IPS-11a (cell line): ENCODE data around the gene TXNDC5.

Experiments
- H3K4me3 ChIP-seq: one replicate; pipeline ENCODE4 v1.5.1; 2013; ENCODE audit warnings: low read depth, low read length, control low read depth

The TXNDC5 gene

DNA sequence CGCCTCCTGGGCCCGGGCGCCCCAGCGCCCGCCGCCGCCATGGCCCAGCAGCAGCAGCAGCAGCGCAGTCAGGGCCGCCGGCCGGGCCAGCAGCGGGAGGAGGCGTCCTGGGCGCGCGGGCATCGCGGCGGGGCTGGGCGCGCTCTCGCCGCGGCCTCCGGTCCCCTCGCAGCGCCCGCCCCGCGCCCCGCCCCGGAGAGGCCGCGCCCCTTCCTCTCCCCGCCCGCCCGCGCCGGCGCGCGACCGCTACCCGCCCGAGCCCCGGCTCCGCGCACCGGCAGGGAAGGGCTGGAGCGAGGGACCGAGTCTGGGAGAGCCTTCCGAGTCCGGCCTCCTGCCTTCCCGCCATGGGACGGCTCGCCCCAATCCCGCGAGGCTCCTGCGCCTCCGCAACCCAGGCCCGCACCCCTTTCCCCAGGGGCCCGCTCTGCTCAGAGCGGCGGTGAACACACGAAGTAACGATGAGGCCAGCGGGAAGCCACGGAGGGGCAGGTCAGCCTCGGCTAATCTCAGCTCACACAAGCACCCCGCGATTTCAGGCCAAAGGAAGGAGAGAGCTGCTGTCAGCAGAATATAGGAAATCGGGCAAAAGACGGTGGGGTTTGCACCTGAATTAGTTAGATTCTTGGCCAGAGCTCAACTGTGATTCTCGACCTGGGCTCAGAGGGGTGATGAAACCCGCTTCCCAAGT is at the start of gene TXNDC5:
TSS of gene TXNDC5 (minus strand) at position 135 of the 691 bp plus-strand sequence. CDS start at position 123, 12 bp downstream.
- H3K4me3 ChIP-seq, result peak within 1 kb of the TSS; percentile 79

DNA sequence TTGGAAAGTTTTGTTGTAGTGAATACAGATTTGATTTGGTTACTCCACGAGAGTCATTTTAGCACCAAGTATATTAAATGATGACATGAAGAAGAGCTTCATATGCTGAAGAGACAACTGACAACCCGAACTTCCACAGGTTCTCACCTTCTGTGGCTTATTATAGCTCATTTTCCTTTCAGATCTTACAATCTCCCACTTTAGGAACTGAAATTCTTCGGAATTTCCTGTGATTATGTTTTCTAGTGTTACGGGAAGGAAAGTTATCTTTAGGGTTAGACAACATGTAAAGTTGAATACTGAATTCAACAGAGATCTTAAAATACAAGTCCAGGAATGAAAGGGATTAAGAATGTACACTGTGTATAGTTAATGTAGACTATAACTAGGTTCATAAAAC is 49.6 kb upstream of the TXNDC5 start:
- no peak overlapping the region for H3K4me3 ChIP-seq

DNA sequence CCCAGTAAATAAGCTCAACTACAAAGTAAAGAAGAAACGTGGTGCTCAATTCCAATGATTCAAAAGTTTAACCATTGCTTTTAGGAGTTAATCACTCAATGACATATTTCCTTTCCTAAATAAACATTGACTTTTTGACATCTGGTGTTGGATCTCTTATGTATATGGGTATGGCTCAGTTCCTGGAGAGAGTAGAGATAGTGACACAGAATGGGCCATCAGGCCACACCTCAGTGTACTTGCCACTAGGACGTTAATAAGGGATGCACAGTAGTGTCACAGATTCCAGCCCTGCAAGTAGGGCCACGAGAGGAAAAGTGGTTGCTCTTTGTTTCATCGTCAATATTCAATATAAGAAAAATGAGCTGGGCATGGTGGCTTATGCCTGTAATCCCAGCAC is 48.9 kb upstream of the TXNDC5 start:
- no peak overlapping the region for H3K4me3 ChIP-seq

DNA sequence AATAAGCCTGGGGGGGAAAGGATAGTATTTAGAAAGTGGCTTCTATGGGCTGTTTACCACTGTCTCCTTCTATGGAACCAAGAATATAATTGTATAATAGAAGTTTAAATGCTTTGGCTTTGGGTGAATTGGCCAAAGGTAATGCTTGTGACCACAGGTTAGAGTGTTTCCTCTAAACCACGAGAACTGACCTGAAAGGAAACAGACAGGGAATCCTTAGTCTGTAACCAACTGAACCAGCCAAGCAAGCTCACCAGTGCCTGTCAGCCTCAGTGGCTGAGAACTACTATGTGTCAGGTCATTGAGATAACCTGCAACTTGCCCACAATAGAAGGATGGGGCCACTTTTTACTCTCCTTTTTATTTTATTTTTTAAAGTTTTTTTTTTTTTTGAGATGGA is 47.9 kb upstream of the TXNDC5 start:
- H3K4me3 ChIP-seq, result no peak overlapping the region

DNA sequence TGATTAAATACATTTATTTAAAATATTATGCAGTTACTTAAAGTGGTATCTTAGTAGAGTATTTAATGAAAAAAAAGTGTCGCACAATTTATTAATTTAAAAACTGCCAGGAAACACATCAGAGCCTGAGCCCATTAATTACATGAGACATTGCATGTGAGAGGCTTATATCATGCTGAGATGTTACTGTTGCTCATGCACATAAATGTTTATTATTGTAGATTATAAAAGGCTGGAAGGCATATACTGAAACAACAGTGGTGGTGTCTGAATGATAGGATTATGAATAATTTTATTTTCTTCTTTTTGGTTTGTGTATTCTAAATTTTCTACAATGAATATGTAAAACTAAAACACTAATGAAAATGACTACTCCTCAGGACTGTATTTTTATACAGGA is 45.7 kb upstream of the TXNDC5 start:
- no peak overlapping the region for H3K4me3 ChIP-seq

DNA sequence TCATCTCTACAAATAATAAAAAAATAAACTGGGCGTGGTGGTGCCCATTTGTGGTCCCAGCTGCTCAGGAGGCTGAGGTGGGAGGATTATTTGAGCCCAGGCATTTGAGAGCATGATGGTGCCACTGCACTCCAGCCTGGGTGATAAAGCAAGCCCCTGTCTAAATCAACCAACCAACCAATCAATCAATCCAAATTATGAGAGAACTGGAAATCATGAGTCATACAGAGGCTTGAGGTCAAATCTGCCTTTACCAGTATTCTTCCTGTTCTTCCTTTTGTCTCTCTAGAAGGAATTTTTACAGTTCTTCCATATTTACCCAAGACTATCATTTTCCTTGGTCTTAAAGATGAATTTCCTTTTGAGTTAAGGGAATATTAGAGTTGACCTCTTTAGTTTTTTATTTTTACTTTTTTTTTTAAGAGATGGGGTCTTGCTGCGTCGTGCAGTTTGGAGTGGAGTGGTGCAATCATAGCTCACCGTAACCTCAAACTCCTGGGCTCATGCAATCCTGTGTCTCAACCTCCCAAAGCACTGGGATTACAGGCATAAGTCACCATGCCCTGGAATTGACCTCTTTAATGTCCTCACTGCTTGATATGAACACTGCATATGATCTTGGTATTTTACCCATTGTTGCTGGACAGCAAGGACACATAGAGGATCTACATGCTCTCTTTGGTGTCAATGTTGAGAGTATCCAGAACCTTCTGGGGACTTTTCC is 44.1 kb upstream of the TXNDC5 start:
- H3K4me3 ChIP-seq, result no peak overlapping the region

DNA sequence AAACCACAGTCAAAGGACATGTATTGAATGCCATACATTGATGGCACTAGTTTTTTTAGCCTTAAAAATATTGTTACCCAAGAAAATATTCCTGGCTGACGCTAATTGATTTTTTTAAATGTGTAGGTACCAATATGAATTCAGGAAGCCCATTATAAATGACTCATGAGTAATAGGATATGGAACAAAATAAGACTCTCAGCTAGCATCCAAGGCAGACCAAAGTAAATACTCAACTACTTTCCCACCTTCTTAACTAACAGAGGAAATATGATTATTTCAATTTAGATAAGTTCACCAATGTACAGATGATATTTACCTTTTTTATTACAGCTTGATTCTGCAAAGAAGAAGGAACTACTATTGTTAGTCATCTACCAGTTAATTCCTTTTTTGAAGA is 43.2 kb upstream of the TXNDC5 start:
- H3K4me3 ChIP-seq, result no peak overlapping the region

DNA sequence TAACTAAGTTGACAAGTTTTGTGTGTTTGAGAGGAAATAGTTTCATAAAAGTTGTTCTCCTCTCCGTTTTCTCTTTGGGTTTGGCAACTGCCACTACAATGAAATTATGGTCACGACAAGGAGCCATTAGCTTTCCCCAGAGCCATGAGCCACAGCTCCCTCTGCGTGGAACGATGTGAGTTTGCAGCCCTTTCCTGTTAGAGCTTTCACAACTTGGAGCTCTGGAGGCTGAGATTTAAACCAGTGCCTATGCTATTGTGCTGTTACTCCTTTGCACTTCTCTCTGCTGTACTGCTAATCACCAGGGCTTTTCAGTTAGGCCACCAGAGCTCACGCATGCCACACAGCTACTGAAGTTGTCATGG is 29.3 kb upstream of the TXNDC5 start:
- H3K4me3 ChIP-seq, result no peak overlapping the region

DNA sequence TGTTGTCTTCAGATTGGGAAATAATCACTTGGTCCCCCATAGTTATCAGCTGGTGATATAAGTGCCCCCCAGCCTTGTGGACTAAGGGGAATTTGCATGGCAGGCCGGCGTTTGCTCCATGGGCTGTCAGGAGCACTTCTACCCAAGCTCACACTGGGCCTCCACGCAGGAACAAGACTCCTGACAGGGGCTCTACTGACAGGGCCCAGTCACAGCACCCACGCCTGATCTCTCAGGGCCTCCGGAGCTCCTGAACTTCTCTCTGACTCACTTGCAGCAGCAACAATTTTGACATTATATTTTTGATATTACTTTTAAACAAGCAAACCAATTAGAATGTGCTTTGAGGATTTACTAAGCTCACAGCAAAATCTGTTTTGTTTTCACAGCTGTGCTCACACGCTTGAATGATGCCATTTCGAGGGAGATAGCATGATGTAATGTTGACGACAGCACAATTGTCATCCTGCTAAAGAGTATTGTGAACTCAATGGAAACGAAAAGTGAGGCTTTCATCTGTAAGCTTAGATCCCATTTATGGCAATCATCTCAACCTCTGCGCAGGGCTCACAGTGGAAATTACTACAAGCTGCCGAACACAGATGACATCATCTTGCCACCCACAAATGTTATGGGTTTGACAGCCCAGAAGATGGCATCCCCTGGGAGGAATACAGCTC is 28.7 kb upstream of the TXNDC5 start:
- no peak overlapping the region for H3K4me3 ChIP-seq

DNA sequence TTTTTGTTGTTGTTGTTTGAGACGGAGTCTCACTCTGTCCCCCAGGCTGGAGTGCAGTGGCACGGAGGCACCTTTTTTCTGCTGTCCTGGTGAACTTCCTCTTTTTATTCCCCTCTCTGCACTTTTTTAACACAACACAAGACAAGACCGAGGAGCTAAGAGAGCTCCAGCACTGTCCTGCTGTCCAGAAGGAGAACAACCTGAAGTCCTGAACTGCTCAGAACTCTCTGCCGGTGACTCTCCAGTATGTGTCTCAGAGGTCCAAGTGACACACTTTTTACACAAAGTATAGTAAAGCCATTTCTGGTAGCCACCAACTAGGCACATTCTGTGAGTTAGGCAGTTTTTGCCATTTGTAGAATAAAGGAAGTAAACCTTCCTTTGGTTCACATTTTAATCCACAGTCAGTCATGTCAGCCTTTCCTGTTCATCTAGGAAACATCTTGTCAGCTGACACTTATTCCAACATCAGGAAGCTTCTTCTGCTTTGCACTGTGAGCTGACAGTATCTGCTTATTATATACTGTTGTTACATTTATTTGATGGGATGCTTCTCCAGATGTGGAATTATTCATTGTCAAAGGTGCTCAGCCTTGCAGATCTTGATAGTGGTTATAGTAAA is 28.1 kb upstream of the TXNDC5 start:
- no peak overlapping the region for H3K4me3 ChIP-seq

DNA sequence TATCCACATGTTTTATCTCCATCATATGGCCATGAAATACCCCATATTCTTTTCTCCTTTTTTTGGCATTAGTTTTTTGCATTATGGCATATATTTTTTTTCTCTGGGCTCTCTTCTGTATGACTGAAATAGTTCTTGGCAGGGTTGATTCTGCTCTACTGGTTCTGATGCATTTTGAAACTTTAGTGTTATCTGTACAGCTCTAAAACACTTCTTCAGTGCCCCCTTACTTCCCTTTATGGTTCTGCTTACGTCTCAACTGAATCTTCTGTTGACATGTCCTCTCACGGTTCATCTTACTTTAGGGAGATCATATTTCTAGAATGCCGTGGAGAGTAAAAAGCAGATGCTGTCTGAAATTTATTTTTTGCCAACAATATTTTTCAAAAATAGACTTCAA is 23.2 kb upstream of the TXNDC5 start:
- no peak overlapping the region for H3K4me3 ChIP-seq

DNA sequence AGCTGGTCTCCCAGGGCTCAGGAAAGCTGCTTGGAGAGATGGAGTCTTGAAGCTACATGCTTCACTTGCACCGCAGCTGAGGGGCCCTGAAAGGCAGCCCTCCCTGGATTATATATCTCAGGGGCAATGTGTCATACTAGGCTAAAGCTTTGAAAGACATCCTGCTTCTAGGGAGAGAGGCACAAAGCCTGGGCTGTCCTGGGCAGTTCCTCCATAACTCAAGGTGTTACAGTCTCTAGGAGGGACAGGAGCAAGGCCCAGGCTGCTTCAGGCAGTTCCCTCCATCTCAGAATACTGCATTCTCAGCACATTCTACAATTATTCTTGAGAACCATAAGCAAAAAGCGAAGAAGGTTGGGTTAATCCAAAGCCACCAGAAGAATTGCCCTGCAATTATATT is 22.0 kb upstream of the TXNDC5 start:
- H3K4me3 ChIP-seq, result no peak overlapping the region

DNA sequence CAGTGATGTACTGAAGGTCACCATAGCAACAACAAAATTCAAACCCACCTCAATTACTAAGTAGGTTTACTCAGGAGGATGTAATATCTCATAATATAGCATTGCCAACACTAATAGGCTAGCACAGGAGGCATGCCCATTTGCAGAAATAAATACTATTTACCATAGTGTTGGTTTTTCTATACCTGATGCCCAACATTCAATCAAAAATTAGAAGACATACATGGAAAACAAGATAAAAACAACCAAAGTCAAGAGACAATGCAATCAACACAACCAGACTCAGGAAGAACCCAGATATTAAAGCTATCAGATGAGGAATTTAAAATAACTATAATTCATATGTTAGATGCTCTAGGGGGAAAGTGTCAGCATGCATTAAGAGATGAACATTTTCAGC is 14.3 kb upstream of the TXNDC5 start:
- H3K4me3 ChIP-seq, result no peak overlapping the region

DNA sequence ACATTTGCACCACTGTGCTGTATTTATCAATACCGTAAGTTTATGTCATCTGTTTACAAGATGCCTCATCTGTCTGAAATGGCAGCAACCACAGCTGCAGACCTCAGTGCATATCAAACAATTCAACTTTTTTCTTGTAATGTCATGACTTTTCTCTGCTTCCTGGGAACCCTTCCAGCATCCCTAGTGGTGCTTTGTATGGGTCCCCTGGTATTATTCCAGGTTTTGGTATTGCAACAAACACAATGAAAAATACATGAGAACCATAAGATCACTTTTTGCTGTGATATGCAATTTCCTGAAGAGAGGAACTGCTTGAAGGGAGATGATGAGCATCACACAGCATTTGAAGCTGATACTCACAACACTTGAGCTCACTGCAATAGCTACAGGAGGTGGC is 12.0 kb upstream of the TXNDC5 start:
- no peak overlapping the region for H3K4me3 ChIP-seq

DNA sequence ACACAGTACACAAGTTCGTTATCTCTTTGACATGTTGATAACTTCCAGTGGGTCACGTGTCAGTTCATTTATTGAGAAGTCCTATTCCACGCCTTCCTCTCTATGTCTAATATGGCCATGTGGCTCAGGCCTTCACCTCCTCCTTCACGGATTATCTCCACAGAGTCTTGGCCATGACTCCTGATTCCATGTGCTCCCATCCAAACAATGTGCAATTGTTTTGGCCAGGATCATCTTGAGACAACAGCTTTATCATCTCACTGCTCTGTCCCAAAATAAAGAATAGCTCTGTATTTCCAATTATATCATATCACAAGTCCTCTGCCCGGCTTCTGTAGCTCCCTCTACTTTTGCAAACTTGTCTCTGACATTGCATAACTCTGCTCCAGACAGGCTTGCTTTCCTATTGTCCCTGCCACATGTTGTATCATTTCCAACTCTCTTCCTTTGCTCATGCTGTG is 11.1 kb upstream of the TXNDC5 start:
- H3K4me3 ChIP-seq, result no peak overlapping the region

DNA sequence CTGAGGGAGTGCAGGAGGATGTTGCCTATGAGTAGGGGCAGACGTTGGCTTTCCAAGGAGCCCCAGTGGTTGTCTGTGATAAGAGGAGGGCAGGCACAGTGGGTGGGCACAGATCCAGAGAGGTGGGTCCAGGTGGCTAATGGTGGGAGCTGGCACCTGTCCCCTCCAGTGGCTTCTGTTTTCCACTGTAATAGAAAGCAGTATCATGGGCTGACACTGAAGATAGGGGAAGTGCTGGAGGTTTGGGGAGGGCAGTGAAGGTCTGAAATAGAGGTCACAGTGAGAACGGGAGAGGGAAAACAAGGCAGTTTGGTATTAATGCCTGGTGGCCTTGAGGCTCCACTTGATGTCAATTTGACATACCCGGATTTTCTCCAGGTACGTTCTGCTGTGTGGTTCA is 10.5 kb upstream of the TXNDC5 start:
- no peak overlapping the region for H3K4me3 ChIP-seq

DNA sequence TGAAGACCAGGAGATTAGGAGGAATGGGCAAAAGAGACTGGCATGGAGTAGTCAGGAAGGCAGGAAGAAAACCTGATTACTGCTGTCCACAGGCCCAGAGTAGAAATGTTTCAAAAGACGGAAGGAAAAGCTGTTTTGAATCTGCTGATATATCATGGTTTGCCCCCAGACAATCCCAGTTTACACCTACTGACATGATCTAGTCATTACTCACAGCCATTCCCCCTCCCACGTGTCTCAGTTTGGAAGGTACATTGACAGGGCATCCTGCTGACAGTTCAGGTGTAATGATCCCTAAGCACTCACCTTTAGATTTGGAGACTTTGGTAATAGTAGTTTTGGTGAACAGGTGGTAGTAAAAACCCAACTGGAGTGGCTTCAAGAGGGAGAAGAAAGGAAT is 9.8 kb upstream of the TXNDC5 start:
- no peak overlapping the region for H3K4me3 ChIP-seq

DNA sequence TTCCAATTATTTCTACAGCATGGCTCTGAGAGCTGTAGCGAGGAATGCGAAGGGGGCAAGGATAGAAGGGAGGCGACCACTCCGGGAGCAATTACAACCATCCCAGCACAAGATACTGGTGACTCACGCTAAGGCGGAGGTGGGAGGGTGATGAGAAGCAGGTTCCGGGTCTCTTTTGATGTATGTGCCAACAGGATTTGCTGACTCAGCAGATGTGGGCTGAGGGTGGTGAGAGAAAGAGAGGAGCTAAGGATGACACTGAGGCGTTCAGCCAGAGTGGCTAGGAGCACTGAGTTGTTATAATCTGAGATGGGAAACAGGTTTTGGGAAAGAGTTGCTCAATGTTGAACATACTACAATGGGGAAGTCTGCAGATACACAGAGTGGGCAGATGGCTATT is 9.3 kb upstream of the TXNDC5 start:
- H3K4me3 ChIP-seq, result no peak overlapping the region

DNA sequence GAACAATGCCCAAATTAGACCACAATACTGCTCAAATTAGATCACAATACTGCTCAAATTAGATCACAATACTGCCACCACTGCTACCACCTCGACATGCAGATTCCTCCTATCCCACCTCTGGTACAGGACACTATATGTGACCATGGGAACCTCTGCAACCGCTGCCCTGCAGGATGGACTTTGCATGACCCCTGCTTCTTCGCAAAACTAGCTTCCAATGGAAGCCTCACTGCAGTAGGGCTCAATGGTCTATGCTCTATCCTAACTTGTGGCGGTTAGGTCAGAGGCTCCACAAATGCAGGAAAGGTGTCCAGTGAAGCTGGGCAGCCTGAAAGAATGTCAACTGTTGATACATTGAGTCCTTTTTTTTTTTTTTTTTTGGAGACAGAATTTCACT is 7.8 kb upstream of the TXNDC5 start:
- H3K4me3 ChIP-seq, result no peak overlapping the region

DNA sequence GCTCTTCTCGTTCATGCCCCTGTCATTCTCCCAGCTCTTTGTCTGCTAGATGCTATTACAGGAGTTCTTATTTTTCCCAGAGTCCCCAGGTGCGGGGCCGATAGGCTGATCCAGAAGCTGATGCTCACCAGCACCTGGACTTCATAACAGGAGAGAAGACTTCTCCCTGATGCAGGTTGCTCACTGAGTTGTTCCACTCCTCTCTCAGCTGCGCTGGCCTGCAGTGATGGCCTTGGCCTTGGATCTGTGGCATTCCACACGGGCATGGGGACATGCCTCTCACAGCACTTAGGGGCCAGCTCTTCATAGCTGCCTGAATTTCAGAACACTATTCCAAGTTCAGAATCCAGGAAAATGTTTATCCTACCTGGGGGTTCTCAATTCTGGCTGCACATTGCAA is 7.1 kb upstream of the TXNDC5 start:
- H3K4me3 ChIP-seq, result no peak overlapping the region

DNA sequence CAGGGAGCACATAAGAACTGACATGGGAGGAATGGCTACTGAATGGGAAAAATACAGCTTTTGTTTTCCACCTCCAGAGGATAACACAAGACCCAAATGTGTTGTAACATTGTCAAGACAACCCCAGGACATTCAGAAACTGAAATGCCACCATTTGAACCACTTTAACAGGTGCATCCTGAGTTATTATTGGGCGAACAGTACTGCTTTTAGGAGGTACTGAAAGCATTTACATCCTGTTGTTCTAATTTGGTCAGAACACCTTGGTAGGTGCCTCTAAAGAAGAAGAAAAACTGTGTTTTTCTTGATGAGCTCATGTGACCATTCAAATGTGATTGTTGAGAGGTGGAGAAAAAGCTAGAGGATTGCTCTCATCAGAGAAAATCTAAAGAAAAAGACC is 6.4 kb upstream of the TXNDC5 start:
- no peak overlapping the region for H3K4me3 ChIP-seq
